ENCODE results near the gene ITGA5. TPM values are rescaled to one million over a fixed set of nuclear protein-coding genes. Genes with fewer than 3 reads are reported as not detected.

ITGA5 gene
- total and polyA plus RNA-seq, 4 experiments from 2014 or later: 28.8 to 162 (median 111) TPM

DNA sequence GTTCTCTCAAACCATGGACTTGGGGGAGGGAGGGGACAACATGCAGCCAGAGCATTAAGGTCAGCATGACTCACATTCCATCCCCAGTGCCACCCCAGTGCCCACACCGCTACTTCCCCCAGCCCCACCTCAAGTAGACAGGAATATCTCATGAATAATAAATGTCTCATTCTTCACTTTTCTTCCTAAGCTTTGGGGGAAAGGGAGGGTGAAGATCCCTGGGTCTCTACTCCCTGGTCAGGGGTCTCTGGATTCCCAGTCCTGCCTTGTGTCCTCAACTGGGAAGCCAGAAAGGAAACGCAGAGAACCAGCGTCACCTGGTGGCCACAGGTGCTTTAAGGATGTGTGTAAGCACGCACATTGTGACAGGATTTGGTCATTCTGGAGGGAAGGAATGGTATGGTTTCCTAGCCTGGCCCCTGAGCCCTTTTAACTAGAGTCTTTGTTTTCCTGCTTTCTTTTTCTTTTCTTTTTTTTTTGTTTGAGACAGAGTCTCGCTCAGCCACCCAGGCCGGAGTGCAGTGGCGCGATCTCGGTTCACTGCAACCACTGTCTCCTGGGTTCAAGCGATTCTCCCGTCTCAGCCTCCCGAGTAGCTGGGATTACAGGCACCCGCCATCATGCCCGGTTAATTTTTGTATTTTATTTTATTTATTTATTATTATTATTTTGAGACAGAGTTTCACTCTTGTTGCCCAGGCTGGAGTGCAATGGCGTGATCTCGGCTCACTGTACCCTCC is 58.2 kb downstream of the ITGA5 start:
- peaks cover 14 to 26% (median 22%) of the 10 kb centered on the region in 4 donors for H3K4me1 Mint-ChIP-seq
- ChIA-PET POLR2A (ENCODE audit: partially characterized antibody) (interaction anchor here (0.8 to 3.3 kb wide), 6 partner anchors 18 to 81 kb away, joined by 3 to 17 read pairs (median 3); partner anchors contain the start of genes COPZ1 and HNRNPA1), CTCF (ENCODE audit: partially characterized antibody) (interaction anchor here (0.8 to 6.6 kb wide), 17 partner anchors 18 to 145 kb away, joined by 3 to 110 read pairs (median 6); partner anchors contain the start of genes COPZ1 and NCKAP1L)
- Histone ChIP-seq H3K27ac (ENCODE audit: low read depth, low read length) (no peak overlapping the region), H3K4me3 (ENCODE audit: low read length in 2 of 2) (no peak overlapping the region), H3K27me3 (ENCODE audit: insufficient read depth, low read length) (no peaks in the 10 kb centered on the region), H3K4me1 (ENCODE audit: insufficient read depth, low read length) (peaks cover 44% of the 10 kb centered on the region), H3K36me3 (ENCODE audit: insufficient read depth, low read length) (no peaks in the 10 kb centered on the region), H3K9me3 (ENCODE audit: control insufficient read depth in 1 of 2, low read length in 2 of 2) (no peaks in the 10 kb centered on the region)
- H3K36me3 Mint-ChIP-seq: no peaks in the 10 kb centered on the region
- H3K4me3 Mint-ChIP-seq: peak overlapping the region in 4 of 8 donors; percentile 45 to 67 (median 56)
- no peaks in the 10 kb centered on the region for H3K27me3 Mint-ChIP-seq
- intact Hi-C loops (cut with micrococcal nuclease): no loop called here
- H3K27ac Mint-ChIP-seq: peak overlapping the region in 5 of 7 donors; percentile 30 to 88 (median 77)
- H3K9me3 Mint-ChIP-seq: no peaks in the 10 kb centered on the region
- DNase-seq: peak in 3 of 5 donors; percentile 28 to 48 (median 43)

DNA sequence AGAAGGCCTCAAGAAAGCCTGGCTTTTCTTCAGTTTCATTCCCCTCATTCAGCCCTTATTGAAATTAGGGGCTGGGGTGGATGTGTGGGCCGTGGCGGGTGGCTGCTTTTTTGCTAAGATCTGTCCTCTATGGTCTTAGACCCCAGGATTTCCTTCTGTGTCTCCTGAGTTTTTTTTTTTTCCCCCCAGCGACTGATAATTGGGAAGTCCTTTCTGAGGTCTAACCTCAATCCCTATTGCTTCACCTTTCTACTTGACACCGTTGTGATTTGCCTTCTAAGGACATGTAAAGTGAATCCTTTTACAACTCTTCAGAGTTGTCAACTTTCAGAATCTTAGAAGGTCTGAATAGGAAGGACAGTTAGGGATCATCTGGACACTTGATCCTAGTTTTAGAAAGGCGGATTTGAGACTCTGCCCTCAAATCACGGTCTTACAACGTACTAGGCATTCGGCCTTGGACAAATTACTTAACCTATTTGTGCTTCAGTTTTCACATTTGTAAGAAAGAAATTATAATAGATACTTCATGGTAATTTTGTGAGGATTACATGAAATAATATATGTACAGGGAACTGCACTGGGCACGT is 59.2 kb downstream of the ITGA5 start:
- intact Hi-C loops (cut with micrococcal nuclease): loop anchor here (1.0 to 10.0 kb wide), 7 partner anchors 8 to 365 kb away; partner anchors contain the start of genes CBX5, COPZ1 and HNRNPA1
- no peaks in the 10 kb centered on the region for H3K36me3 ChIP-seq (ENCODE audit: insufficient read depth, low read length)
- H3K4me1 ChIP-seq (ENCODE audit: insufficient read depth, low read length): peaks cover 43% of the 10 kb centered on the region
- Mint-ChIP-seq H3K27me3 (no peaks in the 10 kb centered on the region), H3K27ac (peak overlapping the region in 1 of 7 donors; percentile 52), H3K4me1 (peaks cover 14 to 25% (median 21%) of the 10 kb centered on the region in 4 donors), H3K9me3 (no peaks in the 10 kb centered on the region), H3K4me3 (peak overlapping the region in 1 of 8 donors; percentile 60), H3K36me3 (peaks cover 0 to 3% of the 10 kb centered on the region in 2 donors)
- H3K9me3 ChIP-seq (ENCODE audit: control insufficient read depth in 1 of 2, low read length in 2 of 2): no peaks in the 10 kb centered on the region
- POLR2A ChIA-PET (ENCODE audit: partially characterized antibody): interaction anchor here (0.8 to 4.0 kb wide), 26 partner anchors 8 to 858 kb away, joined by 3 to 62 read pairs (median 7); partner anchors contain the start of genes CBX5, COPZ1, HNRNPA1 and ITGA5
- peak overlapping the region; percentile 83 to 91 for H3K4me3 ChIP-seq (ENCODE audit: low read length in 2 of 2)
- H3K27me3 ChIP-seq (ENCODE audit: insufficient read depth, low read length): no peaks in the 10 kb centered on the region
- H3K27ac ChIP-seq (ENCODE audit: low read depth, low read length): peak overlapping the region; percentile 95
- DNase-seq: no peak
- CTCF ChIA-PET (ENCODE audit: partially characterized antibody): interaction anchor here (0.7 to 6.6 kb wide), 16 partner anchors 9 to 145 kb away, joined by 3 to 110 read pairs (median 6); partner anchors contain the start of gene COPZ1

DNA sequence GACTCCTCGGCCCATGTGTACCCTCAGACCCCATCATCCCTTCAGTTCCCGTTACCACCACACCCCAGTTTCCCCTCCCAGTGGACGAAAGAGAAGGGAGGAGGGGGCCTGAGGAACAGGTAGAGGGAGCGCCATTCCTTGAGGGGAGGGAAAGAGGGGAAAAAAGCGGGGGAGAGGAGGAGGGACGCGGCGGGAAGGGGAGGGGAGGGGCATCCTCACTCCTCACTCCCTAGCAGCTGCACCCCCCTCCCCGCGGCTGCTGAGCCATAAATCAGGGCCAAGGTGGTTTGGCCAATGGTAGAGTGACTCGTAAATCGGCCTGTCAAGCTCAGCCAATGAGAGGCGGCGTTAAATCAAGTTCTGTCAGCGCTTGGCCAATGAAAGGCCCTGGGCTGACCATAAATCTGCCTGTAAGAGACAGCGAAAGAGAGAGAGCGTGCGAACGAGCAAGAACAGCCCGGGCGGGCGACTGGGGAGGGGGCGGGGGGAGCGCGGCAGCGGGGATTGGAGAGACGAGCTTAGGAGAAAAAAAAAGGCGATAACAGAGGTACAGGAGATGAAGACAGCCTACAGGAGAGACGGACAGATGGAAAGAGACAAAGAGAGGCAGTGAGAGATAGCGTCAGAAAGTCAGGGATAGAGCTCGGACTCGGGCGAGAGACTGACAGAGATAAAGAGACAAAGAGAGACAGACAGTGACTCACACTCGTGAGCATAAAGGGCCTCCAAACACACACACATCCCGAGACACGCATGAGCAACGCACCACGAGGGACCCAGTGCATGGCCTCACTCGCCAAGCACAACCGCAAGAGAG is 59.9 kb downstream of the ITGA5 start:
- Mint-ChIP-seq H3K4me3 (no peak overlapping the region), H3K36me3 (peaks cover 0 to 5% of the 10 kb centered on the region in 2 donors), H3K27me3 (no peaks in the 10 kb centered on the region), H3K27ac (no peak overlapping the region), H3K9me3 (no peaks in the 10 kb centered on the region), H3K4me1 (peaks cover 10 to 18% (median 14%) of the 10 kb centered on the region in 4 donors)
- no peaks in the 10 kb centered on the region for H3K9me3 ChIP-seq (ENCODE audit: control insufficient read depth in 1 of 2, low read length in 2 of 2)
- ChIA-PET CTCF (ENCODE audit: partially characterized antibody) (interaction anchor here (0.7 to 6.6 kb wide), 17 partner anchors 9 to 144 kb away, joined by 3 to 110 read pairs (median 5); partner anchors contain the start of gene COPZ1), POLR2A (ENCODE audit: partially characterized antibody) (interaction anchor here (0.6 to 4.0 kb wide), 28 partner anchors 8 to 858 kb away, joined by 3 to 62 read pairs (median 6); partner anchors contain the start of genes CBX5, COPZ1, HNRNPA1 and ITGA5)
- DNase-seq: peak; percentile 93 to 99 (median 95)
- H3K4me3 ChIP-seq (ENCODE audit: low read length in 2 of 2): peak overlapping the region; percentile 87 to 91
- peak overlapping the region; percentile 95 for H3K27ac ChIP-seq (ENCODE audit: low read depth, low read length)
- no peaks in the 10 kb centered on the region for H3K27me3 ChIP-seq (ENCODE audit: insufficient read depth, low read length)
- intact Hi-C loops (cut with micrococcal nuclease): loop anchor here (1.0 to 10.0 kb wide), 7 partner anchors 9 to 364 kb away; partner anchors contain the start of genes CBX5, COPZ1 and HNRNPA1
- peaks cover 36% of the 10 kb centered on the region for H3K4me1 ChIP-seq (ENCODE audit: insufficient read depth, low read length)
- H3K36me3 ChIP-seq (ENCODE audit: insufficient read depth, low read length): no peaks in the 10 kb centered on the region

DNA sequence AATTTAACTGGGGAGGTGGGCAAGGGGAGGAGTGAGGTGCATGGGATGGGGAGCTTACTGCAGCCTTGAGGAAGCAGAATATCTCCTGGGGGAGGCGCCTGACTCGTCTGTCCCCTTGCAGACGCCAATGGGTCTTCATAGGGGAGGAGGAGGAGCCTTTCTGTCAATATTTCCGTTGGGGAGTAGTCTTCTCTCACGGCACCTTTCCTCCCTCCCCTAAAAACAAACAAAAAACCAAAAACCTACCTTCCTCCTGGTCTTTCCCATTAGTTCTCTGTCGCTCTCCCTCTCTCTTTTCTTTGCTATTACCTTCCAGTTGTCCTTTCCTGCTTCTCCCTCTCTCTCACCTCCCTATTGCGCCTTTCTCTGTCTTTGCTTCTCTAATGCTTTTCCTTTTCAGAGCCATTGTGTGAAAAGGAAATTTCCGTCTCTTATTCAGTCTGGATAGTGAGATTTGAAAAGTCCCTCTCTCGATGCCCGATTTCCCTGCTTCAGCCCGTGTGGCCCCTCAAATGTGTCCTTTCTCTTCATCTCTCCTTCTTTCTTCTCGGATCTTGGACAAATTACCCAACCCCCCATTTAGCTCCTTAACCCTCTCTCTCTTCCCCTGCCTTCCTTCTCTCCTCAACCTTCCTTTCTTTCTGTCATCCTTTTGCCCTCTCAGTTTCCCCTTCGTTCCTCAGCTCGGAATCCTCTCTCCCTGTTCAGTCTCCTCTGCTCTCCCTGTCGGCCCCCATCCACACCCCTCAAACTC is 60.7 kb downstream of the ITGA5 start:
- Histone ChIP-seq H3K36me3 (ENCODE audit: insufficient read depth, low read length) (no peaks in the 10 kb centered on the region), H3K4me3 (ENCODE audit: low read length in 2 of 2) (peak overlapping the region; percentile 87 to 91), H3K27me3 (ENCODE audit: insufficient read depth, low read length) (no peaks in the 10 kb centered on the region), H3K9me3 (ENCODE audit: control insufficient read depth in 1 of 2, low read length in 2 of 2) (no peaks in the 10 kb centered on the region), H3K4me1 (ENCODE audit: insufficient read depth, low read length) (peaks cover 28% of the 10 kb centered on the region), H3K27ac (ENCODE audit: low read depth, low read length) (peak overlapping the region; percentile 95)
- Mint-ChIP-seq H3K27ac (no peak overlapping the region), H3K27me3 (no peaks in the 10 kb centered on the region), H3K36me3 (peaks cover 0 to 5% of the 10 kb centered on the region in 2 donors), H3K4me3 (no peak overlapping the region), H3K4me1 (peaks cover 4 to 11% (median 7%) of the 10 kb centered on the region in 4 donors), H3K9me3 (no peaks in the 10 kb centered on the region)
- POLR2A ChIA-PET (ENCODE audit: partially characterized antibody): interaction anchor here (0.9 to 4.0 kb wide), 24 partner anchors 7 to 857 kb away, joined by 3 to 62 read pairs (median 7); partner anchors contain the start of genes CBX5, COPZ1, HNRNPA1 and ITGA5
- DNase-seq: peak; percentile 38 to 78 (median 49)
- intact Hi-C loops (cut with micrococcal nuclease): loop anchor here (2.0 to 10.0 kb wide), 3 partner anchors 108 to 364 kb away; no protein-coding TSS in a partner anchor
- CTCF ChIA-PET (ENCODE audit: partially characterized antibody): interaction anchor here (0.7 to 6.6 kb wide), 19 partner anchors 10 to 144 kb away, joined by 3 to 110 read pairs (median 10); partner anchors contain the start of gene COPZ1

DNA sequence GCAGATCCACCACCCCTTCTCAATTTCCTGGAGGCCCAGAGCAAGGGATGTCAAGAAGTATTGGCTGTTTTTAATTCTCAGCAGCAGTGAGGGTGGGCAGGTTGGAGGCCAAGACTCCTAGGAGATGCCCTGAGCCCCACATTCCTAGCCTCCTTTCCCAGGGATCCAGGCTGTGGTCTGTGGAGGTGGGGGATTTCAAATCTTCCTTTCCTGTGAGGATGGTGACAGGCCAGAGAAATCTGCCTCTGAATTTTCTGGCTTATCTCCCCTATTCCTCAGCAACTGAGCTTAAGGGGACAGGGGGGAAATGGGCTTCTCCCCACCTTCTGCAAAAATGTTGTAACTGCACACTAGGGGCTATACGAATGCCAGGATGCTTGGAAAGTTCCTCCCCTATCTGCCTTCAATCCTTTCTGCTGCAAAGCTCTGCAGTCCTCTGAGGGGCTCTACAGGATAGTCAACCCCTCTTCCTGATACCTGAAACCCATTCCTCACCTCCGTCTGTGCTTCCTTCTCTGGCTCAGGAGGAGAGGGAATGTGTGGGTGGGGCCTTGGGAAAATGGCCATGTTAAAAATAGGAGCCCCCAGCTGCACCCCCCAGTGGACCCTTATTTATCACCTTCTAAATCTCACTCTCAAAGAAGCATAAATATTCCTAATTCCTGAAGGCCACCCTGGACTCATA is 61.4 kb downstream of the ITGA5 start:
- H3K4me1 ChIP-seq (ENCODE audit: insufficient read depth, low read length): peaks cover 29% of the 10 kb centered on the region
- H3K27ac ChIP-seq (ENCODE audit: low read depth, low read length): peak overlapping the region; percentile 95
- H3K27me3 ChIP-seq (ENCODE audit: insufficient read depth, low read length): no peaks in the 10 kb centered on the region
- H3K4me3 ChIP-seq (ENCODE audit: low read length in 2 of 2): no peak overlapping the region
- H3K9me3 ChIP-seq (ENCODE audit: control insufficient read depth in 1 of 2, low read length in 2 of 2): no peaks in the 10 kb centered on the region
- ChIA-PET CTCF (ENCODE audit: partially characterized antibody) (interaction anchor here (0.7 to 6.6 kb wide), 14 partner anchors 11 to 144 kb away, joined by 3 to 110 read pairs (median 9); partner anchors contain the start of gene COPZ1), POLR2A (ENCODE audit: partially characterized antibody) (interaction anchor here (1.2 to 4.0 kb wide), 11 partner anchors 9 to 109 kb away, joined by 3 to 62 read pairs (median 14); partner anchors contain the start of genes CBX5, COPZ1 and HNRNPA1)
- DNase-seq: no peak
- intact Hi-C loops (cut with micrococcal nuclease): loop anchor here (2.0 to 10.0 kb wide), 3 partner anchors 107 to 363 kb away; no protein-coding TSS in a partner anchor
- Mint-ChIP-seq H3K36me3 (peaks cover 0 to 5% of the 10 kb centered on the region in 2 donors), H3K4me1 (peaks cover 4 to 12% (median 6%) of the 10 kb centered on the region in 4 donors), H3K27me3 (no peaks in the 10 kb centered on the region), H3K4me3 (no peak overlapping the region), H3K9me3 (no peaks in the 10 kb centered on the region), H3K27ac (peak overlapping the region in 4 of 7 donors; percentile 8 to 60 (median 26))
- no peaks in the 10 kb centered on the region for H3K36me3 ChIP-seq (ENCODE audit: insufficient read depth, low read length)
